Measurements from ENCODE around the gene STK31.

The STK31 gene

DNA sequence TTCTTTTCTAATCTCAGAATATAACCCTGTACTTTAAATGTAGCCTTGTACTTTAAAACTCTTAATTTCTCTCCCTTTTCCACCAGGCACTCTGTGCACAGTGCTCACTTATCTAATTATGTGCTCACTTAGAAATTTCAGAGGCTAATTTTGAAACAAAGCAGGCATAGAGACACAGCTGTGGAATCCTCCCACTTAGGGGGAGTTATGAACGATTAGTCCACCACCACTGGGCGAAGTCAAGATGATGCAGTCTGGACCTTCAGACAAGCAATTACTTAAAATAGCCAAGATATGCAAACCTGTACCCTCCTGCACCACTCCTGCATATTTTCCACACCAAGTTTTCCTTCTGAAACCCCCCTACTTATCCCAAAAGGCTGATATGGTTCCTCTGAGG lies 143.0 kb downstream of the STK31 start:
- no peak overlapping the region for H3K4me3 ChIP-seq (replicated peaks; ENCODE audit: insufficient read depth, low read length)
- TF ChIP-seq POLR2AphosphoS5 (IDR thresholded peaks at IDR 0.05; ENCODE audit: low read depth) (no peak), SPI1 (IDR thresholded peaks at IDR 0.05; ENCODE audit: borderline replicate concordance, low read depth) (no peak), CTCF (IDR thresholded peaks at IDR 0.05; ENCODE audit: insufficient read depth, low read length) (no peak), GABPA (IDR thresholded peaks at IDR 0.05; ENCODE audit: low read depth) (no peak)
- TF ChIP-seq, protein P1, sequence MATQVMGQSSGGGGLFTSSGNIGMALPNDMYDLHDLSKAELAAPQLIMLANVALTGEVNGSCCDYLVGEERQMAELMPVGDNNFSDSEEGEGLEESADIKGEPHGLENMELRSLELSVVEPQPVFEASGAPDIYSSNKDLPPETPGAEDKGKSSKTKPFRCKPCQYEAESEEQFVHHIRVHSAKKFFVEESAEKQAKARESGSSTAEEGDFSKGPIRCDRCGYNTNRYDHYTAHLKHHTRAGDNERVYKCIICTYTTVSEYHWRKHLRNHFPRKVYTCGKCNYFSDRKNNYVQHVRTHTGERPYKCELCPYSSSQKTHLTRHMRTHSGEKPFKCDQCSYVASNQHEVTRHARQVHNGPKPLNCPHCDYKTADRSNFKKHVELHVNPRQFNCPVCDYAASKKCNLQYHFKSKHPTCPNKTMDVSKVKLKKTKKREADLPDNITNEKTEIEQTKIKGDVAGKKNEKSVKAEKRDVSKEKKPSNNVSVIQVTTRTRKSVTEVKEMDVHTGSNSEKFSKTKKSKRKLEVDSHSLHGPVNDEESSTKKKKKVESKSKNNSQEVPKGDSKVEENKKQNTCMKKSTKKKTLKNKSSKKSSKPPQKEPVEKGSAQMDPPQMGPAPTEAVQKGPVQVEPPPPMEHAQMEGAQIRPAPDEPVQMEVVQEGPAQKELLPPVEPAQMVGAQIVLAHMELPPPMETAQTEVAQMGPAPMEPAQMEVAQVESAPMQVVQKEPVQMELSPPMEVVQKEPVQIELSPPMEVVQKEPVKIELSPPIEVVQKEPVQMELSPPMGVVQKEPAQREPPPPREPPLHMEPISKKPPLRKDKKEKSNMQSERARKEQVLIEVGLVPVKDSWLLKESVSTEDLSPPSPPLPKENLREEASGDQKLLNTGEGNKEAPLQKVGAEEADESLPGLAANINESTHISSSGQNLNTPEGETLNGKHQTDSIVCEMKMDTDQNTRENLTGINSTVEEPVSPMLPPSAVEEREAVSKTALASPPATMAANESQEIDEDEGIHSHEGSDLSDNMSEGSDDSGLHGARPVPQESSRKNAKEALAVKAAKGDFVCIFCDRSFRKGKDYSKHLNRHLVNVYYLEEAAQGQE (IDR thresholded peaks at IDR 0.05; ENCODE audit: insufficient replicate concordance, low read depth) = no peak
- H3K27me3 ChIP-seq (ENCODE audit: insufficient read depth, poor library complexity, severe bottlenecking) = no peaks in the 10 kb centered on the region
- no peak overlapping the region for H3K27ac ChIP-seq (replicated peaks)
- no peak for DNase-seq (ENCODE audit: low read depth in 1 of 2, low spot score in 1 of 2)

DNA sequence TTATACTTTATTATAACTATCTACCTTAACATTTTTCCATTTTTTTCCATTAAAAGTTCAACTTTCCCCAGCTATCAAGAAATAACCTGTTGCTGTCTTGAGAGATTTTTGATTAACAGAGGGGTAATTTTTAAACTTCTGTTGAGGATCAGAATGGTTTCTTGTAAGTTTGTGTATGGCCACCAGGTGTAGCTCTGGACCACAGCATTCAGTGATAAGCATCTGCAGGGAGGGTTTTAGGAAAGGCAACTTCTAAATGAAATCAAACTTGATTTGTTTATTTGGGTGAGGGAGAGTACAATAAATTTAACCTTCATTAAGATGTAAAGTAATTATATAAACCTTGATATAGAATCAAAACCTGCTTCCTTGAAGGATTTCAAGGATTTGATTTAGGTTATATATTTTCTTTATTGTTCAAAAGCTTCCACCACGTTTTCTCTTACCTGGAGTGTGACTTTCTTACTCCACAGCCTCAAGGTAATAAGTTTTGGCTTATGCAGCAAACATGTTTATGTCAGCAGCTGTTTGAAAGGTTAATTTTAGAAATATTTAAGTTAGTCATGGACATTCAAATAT lies 153.3 kb downstream of the STK31 start:
- DNase-seq (ENCODE audit: low read depth in 1 of 2, low spot score in 1 of 2) = no peak
- Histone ChIP-seq H3K4me3 (replicated peaks; ENCODE audit: insufficient read depth, low read length) (no peak overlapping the region), H3K27ac (replicated peaks) (no peak overlapping the region), H3K27me3 (ENCODE audit: insufficient read depth, poor library complexity, severe bottlenecking) (no peaks in the 10 kb centered on the region)
- TF ChIP-seq GABPA (IDR thresholded peaks at IDR 0.05; ENCODE audit: low read depth) = no peak
- TF ChIP-seq, protein P1 (IDR thresholded peaks at IDR 0.05; ENCODE audit: insufficient replicate concordance, low read depth) = no peak
- no peak for TF ChIP-seq POLR2AphosphoS5 (IDR thresholded peaks at IDR 0.05; ENCODE audit: low read depth)
- TF ChIP-seq CTCF (IDR thresholded peaks at IDR 0.05; ENCODE audit: insufficient read depth, low read length) = no peak
- no peak for TF ChIP-seq SPI1 (IDR thresholded peaks at IDR 0.05; ENCODE audit: borderline replicate concordance, low read depth)

- no peak for TF ChIP-seq POLR2AphosphoS5 (IDR thresholded peaks at IDR 0.05; ENCODE audit: low read depth)
- TF ChIP-seq CTCF (IDR thresholded peaks at IDR 0.05; ENCODE audit: insufficient read depth, low read length) = no peak
- TF ChIP-seq SPI1 (IDR thresholded peaks at IDR 0.05; ENCODE audit: borderline replicate concordance, low read depth) = no peak
- TF ChIP-seq GABPA (IDR thresholded peaks at IDR 0.05; ENCODE audit: low read depth) = no peak
- TF ChIP-seq, protein P1 (IDR thresholded peaks at IDR 0.05; ENCODE audit: insufficient replicate concordance, low read depth) = no peak
- no peak for DNase-seq (ENCODE audit: low read depth in 1 of 2, low spot score in 1 of 2)
- Histone ChIP-seq H3K4me3 (replicated peaks; ENCODE audit: insufficient read depth, low read length) (no peak overlapping the region), H3K27ac (replicated peaks) (no peak overlapping the region), H3K27me3 (ENCODE audit: insufficient read depth, poor library complexity, severe bottlenecking) (no peaks in the 10 kb centered on the region)
Measured at GRCh38 chr7:23864973-23865372, 155.0 kb downstream of the STK31 start.

Data from HL-60 (cell line).